Keratinocyte (primary cell): Measurements from ENCODE around the gene NXT1. TPM values are rescaled to one million over a fixed set of nuclear protein-coding genes. Genes with fewer than 3 reads are reported as not detected.
"Not testable (repeated sequence)": the region's sequence is repeated elsewhere in the genome, so short reads cannot be mapped to it uniquely, and the experiment has no call there.

Source experiments
- DNase-seq: peaks from one replicate; pipeline ENCODE4 v3.0.0-alpha.2; 2011; ENCODE audit warnings: low read depth, missing footprints, low spot score
- FAIRE-seq: peaks from 2 replicates; lab custom pipeline; 2011; peaks lifted over from hg19 to GRCh38; lab: Jason Lieb, UNC
- H2AFZ ChIP-seq: 2 replicates; pipeline ENCODE4 v1.6.0; 2012; ENCODE audit warnings: low read length, control low read depth, inconsistent platforms; ENCODE audit not compliant: control insufficient read depth
- H3K27ac ChIP-seq: 2 replicates; pipeline ENCODE4 v1.5.1; 2011; ENCODE audit warnings: low read length; ENCODE audit not compliant: control insufficient read depth, insufficient read depth
- H3K27me3 ChIP-seq: 3 replicates; pipeline ENCODE4 v1.6.0; 2011; ENCODE audit warnings: low read length; ENCODE audit not compliant: control insufficient read depth, insufficient read depth; ENCODE audit errors: extremely low read depth
- H3K36me3 ChIP-seq, 2 experiments: 2 replicates in 1 of 2; 3 replicates in 1 of 2; pipeline ENCODE4 v1.5.1; 2011; ENCODE audit warnings: low read length in 2 of 2, mild to moderate bottlenecking in 1 of 2; ENCODE audit not compliant: control insufficient read depth in 2 of 2, insufficient read depth in 2 of 2; ENCODE audit errors: extremely low read depth in 1 of 2
- H3K4me1 ChIP-seq: 3 replicates; pipeline ENCODE4 v1.5.1; 2011; ENCODE audit warnings: low read length; ENCODE audit not compliant: control insufficient read depth, insufficient read depth; ENCODE audit errors: extremely low read depth
- H3K4me2 ChIP-seq: 3 replicates; pipeline ENCODE4 v1.6.0; 2011; ENCODE audit warnings: low read depth, low read length; ENCODE audit not compliant: control insufficient read depth, insufficient read depth; ENCODE audit errors: extremely low read depth
- H3K4me3 ChIP-seq, 3 experiments: fragments of 200-600 bp in 1 of 3; sonication (generic) in 1 of 3; 2 replicates in 2 of 3; 3 replicates in 1 of 3; pipeline ENCODE4 v1.5.1; 2011 to 2016; ENCODE audit warnings: low read length in 3 of 3, mild to moderate bottlenecking in 3 of 3, control low read depth in 2 of 3, inconsistent platforms in 1 of 3, low read depth in 1 of 3, mixed read lengths in 1 of 3, mixed run types in 1 of 3, moderate library complexity in 1 of 3; ENCODE audit not compliant: control insufficient read depth in 2 of 3, insufficient read depth in 2 of 3; ENCODE audit errors: extremely low read depth in 1 of 3
- H3K79me2 ChIP-seq: 2 replicates; pipeline ENCODE4 v1.6.0; 2012; ENCODE audit warnings: low read length; ENCODE audit not compliant: control insufficient read depth, insufficient read depth
- H3K9ac ChIP-seq: 3 replicates; pipeline ENCODE4 v1.6.0; 2011; ENCODE audit warnings: low read length; ENCODE audit not compliant: control insufficient read depth, insufficient read depth; ENCODE audit errors: extremely low read depth
- H3K9me1 ChIP-seq: 3 replicates; pipeline ENCODE4 v1.6.0; 2011; ENCODE audit warnings: low read length; ENCODE audit not compliant: control insufficient read depth, insufficient read depth; ENCODE audit errors: extremely low read depth
- H3K9me3 ChIP-seq: 2 replicates; pipeline ENCODE4 v1.5.1; 2012; ENCODE audit warnings: low read depth, low read length; ENCODE audit not compliant: control insufficient read depth
- H4K20me1 ChIP-seq: 3 replicates; pipeline ENCODE4 v1.6.0; 2011; ENCODE audit warnings: low read length; ENCODE audit not compliant: control insufficient read depth, insufficient read depth; ENCODE audit errors: extremely low read depth
- CTCF ChIP-seq, 3 experiments: IDR thresholded peaks in 1 of 3; conservative IDR thresholded peaks in 1 of 3; optimal IDR thresholded peaks in 1 of 3; 2 replicates in 2 of 3; 3 replicates in 1 of 3; pipeline versions ENCODE3 to v1.5.1; 2011; ENCODE audit warnings: low read length in 3 of 3, mild to moderate bottlenecking in 3 of 3, moderate library complexity in 2 of 3, control low read depth in 1 of 3, inconsistent platforms in 1 of 3; ENCODE audit not compliant: insufficient read depth in 2 of 3; ENCODE audit errors: extremely low read depth in 1 of 3
- EZH2 ChIP-seq: IDR thresholded peaks from one replicate; pipeline ENCODE4 v1.6.1; 2012; ENCODE audit warnings: inconsistent platforms, mild to moderate bottlenecking, low read length, moderate library complexity
- dilution Hi-C: fragments of 300-500 bp; cut with MboI; formaldehyde crosslinking; loops from one replicate; pipeline ENCODE4 v1.7.0; 2020; ENCODE audit warnings: low sequenced_read_pairs; ENCODE audit not compliant: extremely low pct_ligation_motif_present
- polyA plus RNA-seq, 5 experiments: library from polyadenylated mRNA; depleted of rRNA in 3 of 5; stranded (reverse) in 3 of 5; stranded (forward) in 1 of 5; unstranded in 1 of 5; fragments of >200 nt; gene quantifications; 1 replicate in 1 of 5; 2 replicates in 3 of 5; 3 replicates in 1 of 5; pipeline versions ENCODE4 v1.2.1 to v1.2.3, GENCODE V29; 2011 to 2012; ENCODE audit warnings: missing spikeins in 2 of 5, low read depth in 1 of 5, low replicate concordance in 1 of 5

The NXT1 gene
- polyA plus RNA-seq, 1 donor (not counting 4 experiments of a cell fraction or from before 2014, with no cell fraction given): 25.8 TPM

- no peak overlapping the region for H3K4me3 ChIP-seq
- H3K27ac ChIP-seq: no peak overlapping the region
- H3K9me3 ChIP-seq: no peaks in the 10 kb centered on the region
- dilution Hi-C loops: no loop called here
- TF ChIP-seq CTCF (optimal IDR thresholded peaks at IDR 0.05 in 1 of 3, IDR thresholded peaks at IDR 0.05 in 1 of 3, conservative IDR thresholded peaks at IDR 0.05 in 1 of 3; ENCODE audit: extremely low read depth in 1 of 3, insufficient read depth in 2 of 3, low read length in 3 of 3): no peak
- no peak for TF ChIP-seq EZH2
- no peaks in the 10 kb centered on the region for H4K20me1 ChIP-seq
- no peak overlapping the region for H2AFZ ChIP-seq
- H3K79me2 ChIP-seq: peaks cover 4% of the 10 kb centered on the region
- H3K9me1 ChIP-seq: no peaks in the 10 kb centered on the region
- H3K4me2 ChIP-seq: no peak overlapping the region
- H3K36me3 ChIP-seq: no peaks in the 10 kb centered on the region
- DNase-seq: no peak
- no peaks in the 10 kb centered on the region for H3K27me3 ChIP-seq
- no peak overlapping the region for H3K9ac ChIP-seq
- FAIRE-seq: no peak
- H3K4me1 ChIP-seq: peaks cover 4% of the 10 kb centered on the region
These were observed 4.6 kb upstream of the NXT1 start for GRCh38 chr20:23346002-23346401.

GRCh38 chr20:23347791-23348190, 2.8 kb upstream of the NXT1 start:
- FAIRE-seq: no peak
- DNase-seq: no peak
- dilution Hi-C loops: no loop called here

GRCh38 chr20:23348510-23348909, 2.1 kb upstream of the NXT1 start:
- Histone ChIP-seq H3K4me1 (peaks cover 12% of the 10 kb centered on the region), H3K79me2 (peaks cover 29% of the 10 kb centered on the region)
- H2AFZ ChIP-seq, H3K4me3 ChIP-seq, H3K4me2 ChIP-seq, H3K36me3 ChIP-seq, H3K27me3 ChIP-seq, H3K9me1 ChIP-seq, dilution Hi-C loops, H3K27ac ChIP-seq, H4K20me1 ChIP-seq, DNase-seq, FAIRE-seq, H3K9me3 ChIP-seq, H3K9ac ChIP-seq: not testable (repeated sequence)

More at GRCh38 chr20:23347791-23348190, 2.8 kb upstream of the NXT1 start:
- Histone ChIP-seq H4K20me1 (peaks cover 3% of the 10 kb centered on the region), H3K79me2 (peaks cover 22% of the 10 kb centered on the region), H3K27me3 (no peaks in the 10 kb centered on the region), H3K36me3 (no peaks in the 10 kb centered on the region), H3K9me1 (no peaks in the 10 kb centered on the region), H3K9me3 (no peaks in the 10 kb centered on the region), H3K27ac (no peak overlapping the region), H3K4me3 (no peak overlapping the region), H2AFZ (no peak overlapping the region), H3K9ac (no peak overlapping the region), H3K4me1 (peaks cover 12% of the 10 kb centered on the region), H3K4me2 (no peak overlapping the region)
- TF ChIP-seq EZH2 (no peak), CTCF (optimal IDR thresholded peaks at IDR 0.05 in 1 of 3, IDR thresholded peaks at IDR 0.05 in 1 of 3, conservative IDR thresholded peaks at IDR 0.05 in 1 of 3; ENCODE audit: extremely low read depth in 1 of 3, insufficient read depth in 2 of 3, low read length in 3 of 3) (no peak)
